OCI-LY1 (cell line): ENCODE data around the gene OR1F1.

Experiments used
- H2AFZ ChIP-seq: fragments of 200-600 bp; sonication (generic), shearing (Covaris generic); 2 replicates; pipeline ENCODE4 v1.6.0; 2014; ENCODE audit warnings: antibody characterized with exemption, mild to moderate bottlenecking, low read length
- H3F3A ChIP-seq: fragments of 200-600 bp; sonication (generic), shearing (Covaris generic); 2 replicates; pipeline ENCODE4 v1.6.0; 2014; ENCODE audit warnings: mild to moderate bottlenecking, antibody characterized with exemption, low read length, moderate library complexity; ENCODE audit not compliant: insufficient read depth
- H3K27ac ChIP-seq: fragments of 200-600 bp; sonication (generic); 2 replicates; pipeline ENCODE4 v1.5.1; 2014; ENCODE audit warnings: low read length, mixed run types, mild to moderate bottlenecking, low read depth; ENCODE audit not compliant: poor library complexity, severe bottlenecking
- H3K27me3 ChIP-seq: fragments of 200-600 bp; sonication (generic); 2 replicates; pipeline ENCODE4 v1.6.0; 2014; ENCODE audit warnings: antibody characterized with exemption, mild to moderate bottlenecking, low read length, moderate library complexity; ENCODE audit not compliant: insufficient read depth
- H3K36me3 ChIP-seq: fragments of 200-600 bp; sonication (generic); 2 replicates; pipeline ENCODE4 v1.6.1; 2014; ENCODE audit warnings: mild to moderate bottlenecking, antibody characterized with exemption, low read length, moderate library complexity, mixed read lengths; ENCODE audit not compliant: insufficient read depth
- H3K4me1 ChIP-seq: fragments of 200-600 bp; sonication (generic); 2 replicates; pipeline ENCODE4 v1.5.1; 2014; ENCODE audit warnings: mild to moderate bottlenecking, low read length, moderate library complexity; ENCODE audit not compliant: insufficient read depth, severe bottlenecking
- H3K4me2 ChIP-seq: fragments of 200-600 bp; sonication (generic), shearing (Covaris generic); 2 replicates; pipeline ENCODE4 v1.6.1; 2014; ENCODE audit warnings: low read length
- H3K4me3 ChIP-seq: fragments of 200-600 bp; sonication (generic); 2 replicates; pipeline ENCODE4 v1.5.1; 2014; ENCODE audit warnings: low read length, low read depth, mild to moderate bottlenecking, mixed read lengths; ENCODE audit not compliant: poor library complexity, severe bottlenecking
- H3K79me2 ChIP-seq: fragments of 200-600 bp; shearing (Covaris generic); 2 replicates; pipeline ENCODE4 v1.6.1; 2016; ENCODE audit warnings: mixed run types, low read length, mixed read lengths; ENCODE audit not compliant: insufficient read depth
- H3K9ac ChIP-seq: fragments of 200-600 bp; sonication (generic), shearing (Covaris generic); 2 replicates; pipeline ENCODE4 v1.6.1; 2014; ENCODE audit warnings: mild to moderate bottlenecking, low read length, mixed read lengths
- H3K9me2 ChIP-seq: fragments of 200-600 bp; sonication (generic), shearing (Covaris generic); 2 replicates; pipeline ENCODE4 v1.6.1; 2014; ENCODE audit warnings: low read depth, mild to moderate bottlenecking, low read length, mixed read lengths
- H3K9me3 ChIP-seq: fragments of 200-600 bp; shearing (Covaris generic); 2 replicates; pipeline ENCODE4 v1.6.1; 2014; ENCODE audit warnings: low read length, mixed read lengths
- H4K20me1 ChIP-seq: fragments of 200-600 bp; sonication (generic), shearing (Covaris generic); 2 replicates; pipeline ENCODE4 v1.6.0; 2016; ENCODE audit warnings: mild to moderate bottlenecking, low read length; ENCODE audit not compliant: insufficient read depth
- CTCF ChIP-seq: fragments of 200-600 bp; sonication (generic), shearing (Covaris generic); IDR thresholded peaks from 2 replicates; pipeline ENCODE4 v1.5.1; 2017; ENCODE audit warnings: mild to moderate bottlenecking, antibody characterized with exemption, low read length, moderate library complexity, mixed read lengths
- EZH2 ChIP-seq: fragments of 200-600 bp; sonication (generic), shearing (Covaris generic); IDR thresholded peaks from 2 replicates; pipeline ENCODE4 v1.8.0; 2017; ENCODE audit warnings: borderline replicate concordance, mixed run types, mild to moderate bottlenecking, antibody characterized with exemption, low read length, moderate library complexity, mixed read lengths

Gene OR1F1

GRCh38 chr16:3147046-3147756 lies 40.8 kb upstream of the OR1F1 start:
- H3K27me3 ChIP-seq, result peaks cover 16% of the 10 kb centered on the region; the same call in 1 of the 2 replicates
- H3K9ac ChIP-seq, result no peak overlapping the region
- TF ChIP-seq CTCF (no peak), EZH2 (no peak)
- no peak overlapping the region for H3K4me2 ChIP-seq
- H3K36me3 ChIP-seq, result peaks cover 4% of the 10 kb centered on the region
- H3F3A ChIP-seq, result no peaks in the 10 kb centered on the region
- no peaks in the 10 kb centered on the region for H3K79me2 ChIP-seq
- H3K9me2 ChIP-seq, result no peaks in the 10 kb centered on the region
- H3K4me1 ChIP-seq, result peaks cover 18% of the 10 kb centered on the region
- no peak overlapping the region for H3K27ac ChIP-seq
- no peak overlapping the region for H3K4me3 ChIP-seq
- no peaks in the 10 kb centered on the region for H3K9me3 ChIP-seq
- no peak overlapping the region for H2AFZ ChIP-seq
- H4K20me1 ChIP-seq, result no peaks in the 10 kb centered on the region

- no peak overlapping the region for H3K9ac ChIP-seq
- no peaks in the 10 kb centered on the region for H3F3A ChIP-seq
- peaks cover 21% of the 10 kb centered on the region for H3K4me1 ChIP-seq
- H3K79me2 ChIP-seq, result no peaks in the 10 kb centered on the region
- no peak overlapping the region for H2AFZ ChIP-seq
- H4K20me1 ChIP-seq, result no peaks in the 10 kb centered on the region
- TF ChIP-seq EZH2 (no peak), CTCF (no peak)
- H3K9me2 ChIP-seq, result no peaks in the 10 kb centered on the region
- no peaks in the 10 kb centered on the region for H3K9me3 ChIP-seq
- H3K4me3 ChIP-seq, result no peak overlapping the region
- no peaks in the 10 kb centered on the region for H3K36me3 ChIP-seq
- no peak overlapping the region for H3K4me2 ChIP-seq
- peaks cover 16% of the 10 kb centered on the region; the same call in 1 of the 2 replicates for H3K27me3 ChIP-seq
- H3K27ac ChIP-seq, result no peak overlapping the region
Observed at GRCh38 chr16:3147757-3148104, 40.3 kb upstream of the OR1F1 start.

DNA sequence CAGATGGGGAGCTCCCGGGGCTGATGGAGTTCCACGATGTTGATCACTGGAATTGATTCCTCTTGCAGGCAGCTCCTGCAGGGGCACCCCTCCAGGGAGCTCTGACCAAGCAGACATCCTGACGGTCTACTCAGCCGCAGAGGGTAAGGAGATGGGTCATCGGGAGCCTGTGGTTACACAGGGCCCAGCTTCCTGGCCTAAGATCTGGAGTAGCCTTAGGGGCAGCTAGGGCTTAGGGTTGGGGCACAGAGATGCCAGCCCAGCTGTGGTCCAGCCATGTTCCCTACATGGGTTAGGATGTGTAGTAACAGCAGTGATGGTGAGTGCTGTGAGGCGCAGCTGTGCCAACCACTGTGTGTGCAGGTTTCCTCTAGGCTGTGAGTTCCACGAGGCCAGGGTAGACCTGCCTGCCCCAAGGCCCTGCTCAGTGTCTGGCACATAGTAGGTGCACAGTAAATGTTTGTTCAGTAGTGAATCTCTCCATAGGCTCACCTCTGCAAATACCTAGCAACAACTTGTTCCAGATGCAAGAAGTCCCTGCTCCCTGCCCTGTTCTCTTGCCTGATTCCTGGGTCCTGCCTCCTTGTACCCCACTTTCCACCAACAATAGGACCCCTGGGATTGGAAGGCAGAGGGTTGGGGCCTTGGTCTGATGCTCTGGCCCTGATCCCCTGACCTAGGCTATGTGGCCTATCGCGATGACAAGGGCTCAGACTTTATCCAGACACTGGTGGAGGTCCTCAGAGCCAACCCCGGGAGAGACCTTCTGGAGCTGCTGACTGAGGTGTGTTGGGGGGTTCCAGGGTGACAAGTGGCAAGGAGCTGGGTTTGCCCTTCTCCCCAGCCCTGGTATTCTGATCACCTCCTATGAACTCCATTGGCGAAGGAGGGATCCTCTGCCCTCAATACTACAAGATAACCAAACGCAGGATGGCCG lies 39.5 kb upstream of the OR1F1 start:
- Histone ChIP-seq H3K9me3 (no peaks in the 10 kb centered on the region), H3K4me2 (no peak overlapping the region), H3K27ac (no peak overlapping the region), H3F3A (no peaks in the 10 kb centered on the region), H2AFZ (no peak overlapping the region), H3K9me2 (no peaks in the 10 kb centered on the region), H3K4me3 (no peak overlapping the region), H3K9ac (no peak overlapping the region), H3K79me2 (no peaks in the 10 kb centered on the region), H3K36me3 (no peaks in the 10 kb centered on the region), H3K4me1 (peaks cover 21% of the 10 kb centered on the region), H3K27me3 (peaks cover 16% of the 10 kb centered on the region; the same call in 1 of the 2 replicates), H4K20me1 (no peaks in the 10 kb centered on the region)
- no peak for TF ChIP-seq EZH2
- no peak for TF ChIP-seq CTCF
